Neutrophil (primary cell): ENCODE results near the gene TTC7B.

Source experiments
- H3K27ac ChIP-seq: fragments of 200-600 bp; sonication (generic); 2 replicates; pipeline ENCODE4 v1.5.1; 2016; ENCODE audit warnings: mild to moderate bottlenecking, moderate library complexity
- H3K27me3 ChIP-seq: fragments of 200-600 bp; sonication (generic); 2 replicates; pipeline ENCODE4 v1.6.0; 2016; ENCODE audit warnings: mild to moderate bottlenecking
- H3K36me3 ChIP-seq: fragments of 200-600 bp; sonication (generic); 2 replicates; pipeline ENCODE4 v1.5.1; 2017
- H3K4me1 ChIP-seq, 2 experiments: fragments of 200-600 bp in 1 of 2; sonication (generic) in 1 of 2; 1 replicate in 1 of 2; 2 replicates in 1 of 2; pipeline versions ENCODE4 v1.5.1 to v1.6.1; 2013 to 2016; ENCODE audit warnings: low read depth in 1 of 2, low read length in 1 of 2, mild to moderate bottlenecking in 1 of 2, moderate library complexity in 1 of 2; ENCODE audit not compliant: control insufficient read depth in 1 of 2, insufficient read depth in 1 of 2
- H3K4me3 ChIP-seq, 2 experiments: fragments of 200-600 bp in 1 of 2; sonication (generic) in 1 of 2; 1 replicate in 1 of 2; 2 replicates in 1 of 2; pipeline ENCODE4 v1.5.1; 2013 to 2016; ENCODE audit warnings: low read depth in 1 of 2, low read length in 1 of 2, mild to moderate bottlenecking in 1 of 2, moderate library complexity in 1 of 2
- H3K9me3 ChIP-seq: fragments of 200-600 bp; sonication (generic); 2 replicates; pipeline ENCODE4 v1.5.1; 2016
- CTCF ChIP-seq: fragments of 200-600 bp; sonication (generic); IDR thresholded peaks from 2 replicates; pipeline ENCODE4 v1.5.1; 2016; ENCODE audit warnings: antibody characterized with exemption

TTC7B gene

GRCh38 chr14:90664911-90665310 is 151.3 kb downstream of the TTC7B start:
- Histone ChIP-seq H3K9me3 (no peaks in the 10 kb centered on the region), H3K4me3 (no peak overlapping the region), H3K27ac (no peak overlapping the region), H3K4me1 (peaks cover 19 to 34% of the 10 kb centered on the region in 2 experiments), H3K36me3 (no peaks in the 10 kb centered on the region), H3K27me3 (no peaks in the 10 kb centered on the region)
- no peak for TF ChIP-seq CTCF

- no peaks in the 10 kb centered on the region for H3K27me3 ChIP-seq
- H3K36me3 ChIP-seq, result no peaks in the 10 kb centered on the region
- no peak overlapping the region for H3K4me3 ChIP-seq
- TF ChIP-seq CTCF, result no peak
- no peak overlapping the region for H3K27ac ChIP-seq
- no peaks in the 10 kb centered on the region for H3K9me3 ChIP-seq
- peaks cover 32 to 34% of the 10 kb centered on the region in 2 experiments for H3K4me1 ChIP-seq
Measured at GRCh38 chr14:90663680-90664079, 152.6 kb downstream of the TTC7B start.

GRCh38 chr14:90663140-90663539 is 153.1 kb downstream of the TTC7B start:
- no peak for TF ChIP-seq CTCF
- H3K27me3 ChIP-seq, result no peaks in the 10 kb centered on the region
- no peak overlapping the region for H3K4me3 ChIP-seq
- peaks cover 32 to 34% of the 10 kb centered on the region in 2 experiments for H3K4me1 ChIP-seq
- no peaks in the 10 kb centered on the region for H3K9me3 ChIP-seq
- H3K36me3 ChIP-seq, result no peaks in the 10 kb centered on the region
- H3K27ac ChIP-seq, result no peak overlapping the region

GRCh38 chr14:90661866-90662265 is 154.4 kb downstream of the TTC7B start:
- Histone ChIP-seq H3K27ac (no peak overlapping the region), H3K27me3 (no peaks in the 10 kb centered on the region), H3K4me1 (peaks cover 22 to 23% of the 10 kb centered on the region in 2 experiments), H3K4me3 (no peak overlapping the region), H3K36me3 (peaks cover 11% of the 10 kb centered on the region), H3K9me3 (no peaks in the 10 kb centered on the region)
- no peak for TF ChIP-seq CTCF

- Histone ChIP-seq H3K27ac (no peak overlapping the region), H3K4me3 (no peak overlapping the region), H3K36me3 (peaks cover 18% of the 10 kb centered on the region), H3K4me1 (peaks cover 21 to 22% of the 10 kb centered on the region in 2 experiments), H3K27me3 (no peaks in the 10 kb centered on the region), H3K9me3 (no peaks in the 10 kb centered on the region)
- no peak for TF ChIP-seq CTCF
Measured at GRCh38 chr14:90660865-90661570, 155.2 kb downstream of the TTC7B start.
